Astrocyte (in vitro differentiated cells and primary cell): ENCODE results near the gene RIPOR2. TPM values are rescaled to one million over a fixed set of nuclear protein-coding genes. Genes with fewer than 3 reads are reported as not detected.
A peak's percentile ranks its signal among the peaks of the same experiment; 100 is the strongest.

Source experiments
- DNase-seq: peaks from one replicate; pipeline ENCODE4 v3.0.0-alpha.2; 2010; ENCODE audit warnings: low read depth
- FAIRE-seq: peaks from 2 replicates; lab custom pipeline; 2011; peaks lifted over from hg19 to GRCh38; lab: Jason Lieb, UNC
- H2AFZ ChIP-seq: 2 replicates; pipeline ENCODE4 v1.6.0; 2012; ENCODE audit warnings: low read depth, low read length, inconsistent platforms
- H3K27ac ChIP-seq: 2 replicates; pipeline ENCODE4 v1.5.1; 2011; ENCODE audit warnings: low read depth, low read length, inconsistent platforms
- H3K27me3 ChIP-seq: 2 replicates; pipeline ENCODE4 v1.6.0; 2011; ENCODE audit warnings: low read length, inconsistent platforms; ENCODE audit not compliant: insufficient read depth
- H3K36me3 ChIP-seq: 2 replicates; pipeline ENCODE4 v1.5.1; 2011; ENCODE audit warnings: low read length, inconsistent platforms; ENCODE audit not compliant: insufficient read depth
- H3K4me1 ChIP-seq: 2 replicates; pipeline ENCODE4 v1.5.1; 2011; ENCODE audit warnings: low read length, inconsistent platforms; ENCODE audit not compliant: insufficient read depth
- H3K4me2 ChIP-seq: 2 replicates; pipeline ENCODE4 v1.6.0; 2012; ENCODE audit warnings: low read length, inconsistent platforms
- H3K4me3 ChIP-seq: 2 replicates; pipeline ENCODE4 v1.5.1; 2011; ENCODE audit warnings: low read depth, mild to moderate bottlenecking, low read length, inconsistent platforms; ENCODE audit not compliant: insufficient read depth
- H3K79me2 ChIP-seq: 2 replicates; pipeline ENCODE4 v1.6.0; 2012; ENCODE audit warnings: mild to moderate bottlenecking, low read length, inconsistent platforms; ENCODE audit not compliant: insufficient read depth
- H3K9ac ChIP-seq: 2 replicates; pipeline ENCODE4 v1.6.0; 2012; ENCODE audit warnings: mild to moderate bottlenecking, low read length, inconsistent platforms
- H3K9me3 ChIP-seq: 2 replicates; pipeline ENCODE4 v1.5.1; 2012; ENCODE audit warnings: low read depth, mild to moderate bottlenecking, low read length, inconsistent platforms; ENCODE audit not compliant: insufficient read depth
- H4K20me1 ChIP-seq: 2 replicates; pipeline ENCODE4 v1.6.0; 2012; ENCODE audit warnings: low read length, inconsistent platforms; ENCODE audit not compliant: insufficient read depth
- H3K27ac Mint-ChIP-seq: one replicate; pipeline ENCODE4 v1.8.0; 2021; ENCODE audit warnings: mild to moderate bottlenecking, mixed read lengths; ENCODE audit not compliant: unreplicated experiment
- H3K27me3 Mint-ChIP-seq: one replicate; pipeline ENCODE4 v1.8.0; 2021; ENCODE audit warnings: low read depth, mixed read lengths; ENCODE audit not compliant: unreplicated experiment
- H3K36me3 Mint-ChIP-seq: one replicate; pipeline ENCODE4 v1.8.0; 2021; ENCODE audit warnings: low read depth, mixed read lengths; ENCODE audit not compliant: unreplicated experiment
- H3K4me1 Mint-ChIP-seq: one replicate; pipeline ENCODE4 v1.8.0; 2021; ENCODE audit warnings: low read depth, mixed read lengths; ENCODE audit not compliant: unreplicated experiment
- H3K4me3 Mint-ChIP-seq: one replicate; pipeline ENCODE4 v1.8.0; 2021; ENCODE audit warnings: mild to moderate bottlenecking, moderate library complexity, mixed read lengths; ENCODE audit not compliant: unreplicated experiment
- H3K9me3 Mint-ChIP-seq: one replicate; pipeline ENCODE4 v1.8.0; 2021; ENCODE audit warnings: mild to moderate bottlenecking, mixed read lengths; ENCODE audit not compliant: unreplicated experiment
- EZH2 ChIP-seq: IDR thresholded peaks from 2 replicates; pipeline ENCODE4 v1.6.1; 2012; ENCODE audit warnings: mild to moderate bottlenecking, low read length, inconsistent platforms; ENCODE audit not compliant: insufficient read depth
- total RNA-seq: library from RNA; stranded (reverse); gene quantifications from 2 replicates; pipeline ENCODE4 v1.2.1, GENCODE V29; 2021
- TF ChIP-seq, protein P1 (sequence below): IDR thresholded peaks from 2 replicates; pipeline ENCODE4 v1.5.1; 2011; ENCODE audit warnings: low read depth, mild to moderate bottlenecking, inconsistent platforms, low read length, moderate library complexity; ENCODE audit not compliant: insufficient read depth

Gene RIPOR2
- total RNA-seq, 1 donor from 2014 or later, result 0.95 TPM

DNA sequence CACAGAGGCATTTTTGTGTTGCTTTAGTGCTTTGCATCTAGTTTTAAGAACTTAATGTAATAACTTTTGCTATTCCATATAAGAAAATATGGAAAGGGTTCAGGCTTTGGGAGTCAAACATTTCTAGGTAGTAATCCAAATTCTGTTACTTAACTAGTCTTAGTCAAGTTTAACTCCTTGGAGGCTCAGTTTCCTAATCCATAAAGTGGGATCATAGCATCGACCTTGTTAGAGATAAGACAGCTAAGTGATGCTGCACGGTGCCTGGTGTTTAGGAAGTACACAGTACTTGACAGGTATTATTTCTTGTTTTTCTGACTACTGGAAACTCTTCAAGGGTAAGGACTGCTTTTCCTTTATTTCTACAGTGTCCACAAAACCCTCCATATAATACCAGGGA lies 112.6 kb downstream of the RIPOR2 start:
- H3K36me3 Mint-ChIP-seq, result no peaks in the 10 kb centered on the region
- H3K27me3 Mint-ChIP-seq, result no peaks in the 10 kb centered on the region
- H3K9me3 Mint-ChIP-seq, result no peaks in the 10 kb centered on the region
- Histone ChIP-seq H3K4me1 (no peaks in the 10 kb centered on the region), H2AFZ (no peak overlapping the region), H4K20me1 (no peaks in the 10 kb centered on the region), H3K27ac (no peak overlapping the region), H3K4me3 (no peak overlapping the region), H3K9me3 (no peaks in the 10 kb centered on the region), H3K27me3 (no peaks in the 10 kb centered on the region), H3K79me2 (no peaks in the 10 kb centered on the region), H3K36me3 (no peaks in the 10 kb centered on the region), H3K9ac (no peak overlapping the region), H3K4me2 (no peak overlapping the region)
- FAIRE-seq, result no peak
- DNase-seq, result no peak
- no peak overlapping the region for H3K4me3 Mint-ChIP-seq
- H3K27ac Mint-ChIP-seq, result no peak overlapping the region
- TF ChIP-seq EZH2, result no peak
- TF ChIP-seq, protein P1, sequence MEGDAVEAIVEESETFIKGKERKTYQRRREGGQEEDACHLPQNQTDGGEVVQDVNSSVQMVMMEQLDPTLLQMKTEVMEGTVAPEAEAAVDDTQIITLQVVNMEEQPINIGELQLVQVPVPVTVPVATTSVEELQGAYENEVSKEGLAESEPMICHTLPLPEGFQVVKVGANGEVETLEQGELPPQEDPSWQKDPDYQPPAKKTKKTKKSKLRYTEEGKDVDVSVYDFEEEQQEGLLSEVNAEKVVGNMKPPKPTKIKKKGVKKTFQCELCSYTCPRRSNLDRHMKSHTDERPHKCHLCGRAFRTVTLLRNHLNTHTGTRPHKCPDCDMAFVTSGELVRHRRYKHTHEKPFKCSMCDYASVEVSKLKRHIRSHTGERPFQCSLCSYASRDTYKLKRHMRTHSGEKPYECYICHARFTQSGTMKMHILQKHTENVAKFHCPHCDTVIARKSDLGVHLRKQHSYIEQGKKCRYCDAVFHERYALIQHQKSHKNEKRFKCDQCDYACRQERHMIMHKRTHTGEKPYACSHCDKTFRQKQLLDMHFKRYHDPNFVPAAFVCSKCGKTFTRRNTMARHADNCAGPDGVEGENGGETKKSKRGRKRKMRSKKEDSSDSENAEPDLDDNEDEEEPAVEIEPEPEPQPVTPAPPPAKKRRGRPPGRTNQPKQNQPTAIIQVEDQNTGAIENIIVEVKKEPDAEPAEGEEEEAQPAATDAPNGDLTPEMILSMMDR, result no peak
- no peaks in the 10 kb centered on the region for H3K4me1 Mint-ChIP-seq

DNA sequence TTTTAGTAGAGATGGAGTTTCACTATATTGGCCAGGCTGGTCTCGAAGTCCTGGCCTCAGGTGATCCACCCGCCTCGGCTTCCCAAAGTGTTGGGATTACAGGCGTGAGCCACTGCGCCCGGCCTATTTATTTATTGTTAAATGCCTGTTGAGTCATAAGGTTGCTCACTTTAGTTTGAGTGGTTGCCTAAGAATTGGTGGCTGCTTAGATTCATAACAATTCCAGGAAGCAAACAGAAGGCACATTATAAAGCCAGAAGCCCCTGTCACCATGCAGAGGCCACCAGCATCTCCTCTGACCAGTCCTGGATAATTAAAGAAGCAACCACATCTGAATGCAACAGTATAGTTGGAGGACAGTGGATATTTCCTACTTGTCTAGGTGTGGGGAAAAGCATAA lies 113.1 kb downstream of the RIPOR2 start:
- no peaks in the 10 kb centered on the region for H3K9me3 Mint-ChIP-seq
- H4K20me1 ChIP-seq, result no peaks in the 10 kb centered on the region
- no peak overlapping the region for H3K4me3 ChIP-seq
- FAIRE-seq (no peak), DNase-seq (peak; percentile 18)
- TF ChIP-seq, protein P1, result no peak
- no peak for TF ChIP-seq EZH2
- H3K27ac Mint-ChIP-seq, result no peak overlapping the region
- no peak overlapping the region for H2AFZ ChIP-seq
- no peak overlapping the region for H3K4me2 ChIP-seq
- no peaks in the 10 kb centered on the region for H3K9me3 ChIP-seq
- no peaks in the 10 kb centered on the region for H3K27me3 ChIP-seq
- no peak overlapping the region for H3K4me3 Mint-ChIP-seq
- no peaks in the 10 kb centered on the region for H3K79me2 ChIP-seq
- H3K27ac ChIP-seq, result no peak overlapping the region
- no peaks in the 10 kb centered on the region for H3K27me3 Mint-ChIP-seq
- H3K4me1 ChIP-seq, result no peaks in the 10 kb centered on the region
- H3K36me3 Mint-ChIP-seq, result no peaks in the 10 kb centered on the region
- H3K4me1 Mint-ChIP-seq, result no peaks in the 10 kb centered on the region
- H3K36me3 ChIP-seq, result no peaks in the 10 kb centered on the region
- H3K9ac ChIP-seq, result no peak overlapping the region

DNA sequence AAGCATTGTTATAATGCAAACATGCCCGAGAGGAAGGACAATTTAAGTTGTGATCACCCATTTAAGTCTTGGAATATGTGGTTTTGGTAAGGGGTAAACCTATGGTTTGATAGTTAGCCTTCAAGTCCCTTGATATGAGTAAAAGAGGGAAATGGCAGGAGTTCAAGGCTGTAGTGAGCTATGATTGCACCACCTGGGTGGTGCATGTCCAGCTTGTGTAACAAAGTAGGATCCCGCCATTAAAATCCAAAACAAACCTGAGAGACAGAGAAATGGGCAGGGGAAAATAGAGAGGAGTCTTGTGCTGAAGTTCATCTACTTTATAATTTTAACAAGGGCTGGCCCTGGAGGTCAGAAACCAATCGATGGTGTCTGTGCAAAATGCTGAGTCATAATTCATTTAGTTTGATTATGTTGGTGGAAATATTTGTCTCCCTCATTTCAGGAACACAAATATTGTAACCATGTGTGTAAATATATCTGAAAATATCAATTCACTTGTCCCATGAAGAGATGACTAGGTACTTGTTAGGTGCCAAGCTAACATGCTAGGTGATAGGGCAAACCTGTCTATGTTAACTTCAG lies 113.8 kb downstream of the RIPOR2 start:
- no peaks in the 10 kb centered on the region for H3K4me1 Mint-ChIP-seq
- no peak overlapping the region for H3K27ac Mint-ChIP-seq
- Histone ChIP-seq H2AFZ (no peak overlapping the region), H3K27me3 (no peaks in the 10 kb centered on the region), H3K9me3 (no peaks in the 10 kb centered on the region), H3K4me1 (no peaks in the 10 kb centered on the region), H3K79me2 (no peaks in the 10 kb centered on the region), H3K36me3 (no peaks in the 10 kb centered on the region), H3K27ac (no peak overlapping the region), H3K4me3 (no peak overlapping the region), H3K9ac (no peak overlapping the region), H4K20me1 (no peaks in the 10 kb centered on the region), H3K4me2 (no peak overlapping the region)
- H3K27me3 Mint-ChIP-seq, result no peaks in the 10 kb centered on the region
- no peaks in the 10 kb centered on the region for H3K36me3 Mint-ChIP-seq
- H3K9me3 Mint-ChIP-seq, result no peaks in the 10 kb centered on the region
- no peak overlapping the region for H3K4me3 Mint-ChIP-seq
- TF ChIP-seq, protein P1, result no peak
- no peak for TF ChIP-seq EZH2
- FAIRE-seq (no peak), DNase-seq (no peak)
